ENCODE results near the gene CACNG5.

Gene CACNG5

DNA sequence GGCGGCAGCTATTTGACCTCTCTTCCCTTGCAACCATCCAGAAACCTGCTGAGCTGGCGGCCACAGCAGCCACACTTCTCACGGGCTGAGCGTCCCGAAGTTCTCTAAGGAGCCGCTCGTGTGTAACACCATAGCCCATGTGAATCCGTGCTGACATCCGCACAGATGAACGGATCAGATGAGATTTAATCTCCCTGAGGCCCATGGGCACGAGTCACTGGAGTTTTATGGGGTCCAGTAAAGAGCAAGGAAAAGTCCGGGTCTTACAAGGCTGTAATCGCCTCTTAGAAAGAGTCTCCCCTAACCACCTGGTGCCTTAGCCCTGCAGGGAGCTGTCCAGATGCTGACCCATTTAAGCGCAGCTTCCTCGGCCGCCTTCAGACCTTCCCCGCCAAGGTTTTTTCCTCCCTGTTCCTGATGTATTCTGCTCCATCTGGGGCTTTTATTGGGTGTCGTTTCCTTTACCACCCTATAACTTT, 5.5 kb upstream of the CACNG5 start:
- peak; percentile 13 for DNase-seq

DNA sequence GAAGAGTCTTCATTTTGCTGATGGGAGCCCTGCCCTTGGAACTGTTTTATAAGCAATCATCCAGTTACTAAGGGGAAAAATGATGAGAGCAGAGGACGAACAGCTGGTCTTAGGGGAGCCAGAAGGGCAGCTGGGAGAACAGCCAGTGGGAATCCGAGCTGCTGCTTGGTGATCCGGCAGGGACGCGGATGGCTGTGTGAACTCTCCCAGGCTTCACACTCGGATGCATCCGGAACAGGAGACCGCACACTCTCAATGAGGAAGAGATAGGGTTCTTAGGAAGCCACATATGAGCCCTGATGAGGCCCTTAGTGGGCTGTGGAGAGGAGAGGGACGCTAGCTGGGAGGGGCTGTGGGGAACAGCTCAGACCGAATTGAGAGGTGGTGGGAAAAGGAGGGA, 5.0 kb upstream of the CACNG5 start:
- DNase-seq: no peak

DNA sequence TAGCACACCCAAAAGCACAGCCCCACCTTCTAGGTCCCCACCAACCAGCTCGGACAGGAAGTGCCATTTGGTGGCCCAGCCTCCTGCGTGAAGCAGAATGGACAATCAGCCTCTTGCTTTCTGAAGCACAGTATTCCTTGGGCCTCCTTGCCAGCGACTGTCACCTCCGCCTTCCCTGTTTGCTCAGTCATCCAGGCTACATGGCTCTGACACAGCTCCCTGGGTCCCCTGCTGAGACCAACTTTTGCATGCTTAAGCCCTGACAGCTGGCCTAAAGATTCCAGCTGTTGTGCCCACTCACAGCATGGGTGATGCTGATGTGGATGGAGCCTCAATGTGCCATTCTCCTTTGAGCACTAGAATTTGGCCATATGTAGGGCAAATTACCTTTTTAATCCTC, 4.5 kb upstream of the CACNG5 start:
- DNase-seq: no peak

DNA sequence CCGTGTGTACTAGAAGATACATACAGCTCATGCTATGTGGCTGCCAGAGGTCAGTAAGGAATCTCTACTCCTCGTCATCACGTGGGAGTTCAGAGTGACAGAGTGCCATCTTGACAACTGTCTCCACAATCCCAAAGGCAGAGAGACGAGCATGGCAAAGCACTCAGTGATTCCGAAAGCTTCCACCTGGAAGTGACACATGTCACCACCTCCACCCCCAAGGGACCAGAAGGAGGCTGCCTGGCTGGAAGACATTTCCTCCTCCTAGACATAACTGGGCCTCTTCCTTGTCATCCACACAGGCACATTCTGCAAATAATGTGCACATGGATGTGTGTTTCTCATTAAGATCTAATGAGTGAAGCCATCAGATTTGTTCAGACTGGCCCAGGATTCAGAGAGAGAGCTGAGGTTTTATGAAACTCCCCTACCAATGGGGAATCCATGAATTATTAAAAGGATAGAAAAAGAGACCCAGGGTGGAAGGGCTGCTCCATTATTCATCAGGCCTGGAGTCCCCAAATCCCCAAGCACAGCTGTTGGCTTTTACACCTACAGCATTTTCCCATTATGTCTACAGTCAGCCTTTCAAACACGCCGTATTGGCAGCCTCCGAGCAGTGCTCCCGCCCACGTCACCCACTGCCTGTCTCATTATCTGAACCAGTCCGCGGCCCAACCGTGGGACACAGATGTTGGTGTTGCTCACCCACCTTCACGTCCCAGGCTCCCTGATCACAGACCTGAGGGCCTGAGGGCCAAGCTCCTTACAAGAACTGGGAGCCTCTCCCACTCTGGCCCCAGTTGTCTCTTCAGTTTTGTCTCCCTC, 3.3 kb upstream of the CACNG5 start:
- DNase-seq: no peak

DNA sequence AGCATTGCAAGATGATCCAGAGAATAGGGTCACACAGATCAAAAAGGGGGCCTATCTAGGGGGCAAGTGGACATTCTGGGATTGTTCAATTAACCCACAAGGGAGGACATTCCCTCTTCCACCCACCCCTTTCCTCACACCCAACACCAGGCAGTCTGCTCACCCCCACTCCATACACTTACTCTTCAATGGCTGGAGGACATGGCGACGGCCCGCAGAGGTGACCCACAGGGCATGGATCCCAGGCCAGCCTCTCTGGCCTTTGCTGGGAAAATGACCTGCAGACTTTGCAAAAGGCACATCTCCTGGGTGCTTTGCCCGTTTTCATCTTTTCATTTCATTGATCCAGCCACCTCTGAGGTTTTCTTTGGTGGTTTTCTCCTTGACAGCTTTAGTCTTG, 1.7 kb upstream of the CACNG5 start:
- DNase-seq: no peak

DNA sequence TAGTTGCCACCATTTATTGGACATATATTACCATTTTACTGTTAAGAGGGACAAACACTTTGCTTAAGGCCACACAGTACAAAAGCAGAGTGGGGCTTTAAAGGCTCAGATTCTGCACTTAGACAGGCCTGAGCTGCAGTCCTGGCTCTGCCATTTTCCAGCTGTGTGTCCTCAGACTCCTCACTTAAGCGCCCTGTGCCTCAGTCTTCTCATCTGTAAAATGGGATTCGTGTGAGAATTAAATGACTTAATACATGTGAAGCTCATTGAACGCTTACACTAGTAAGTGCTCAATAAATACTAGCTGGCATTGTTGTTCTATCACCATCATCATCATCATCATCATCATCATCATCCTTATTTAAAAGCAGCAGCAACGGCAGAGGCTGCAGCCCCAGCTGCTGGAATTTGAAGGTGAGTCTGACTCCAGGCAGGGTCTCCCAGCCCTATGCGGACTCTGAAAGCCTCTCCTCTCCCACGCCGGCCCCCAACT, 445 bp upstream of the CACNG5 start:
- no peak for DNase-seq

DNA sequence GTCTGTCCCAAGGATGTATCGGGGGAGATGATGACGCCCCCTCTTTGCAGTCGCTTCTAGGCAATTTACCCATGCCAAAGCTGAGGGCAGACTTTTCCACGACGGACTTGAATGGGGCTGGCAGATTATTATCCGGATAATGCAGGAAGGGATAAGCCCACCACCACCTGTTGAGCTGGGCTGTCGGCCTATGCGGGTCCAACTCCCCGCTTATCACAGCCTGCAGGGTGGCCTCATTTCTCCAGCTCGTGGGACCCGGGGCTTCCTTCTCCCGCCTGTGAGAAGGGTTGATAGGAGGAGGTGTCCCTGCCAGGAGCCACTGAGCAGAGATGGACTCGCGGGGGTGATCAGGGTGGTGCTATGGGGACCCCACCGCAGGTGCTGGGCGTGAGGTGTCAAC, 559 bp downstream of the CACNG5 start:
- no peak for DNase-seq

DNA sequence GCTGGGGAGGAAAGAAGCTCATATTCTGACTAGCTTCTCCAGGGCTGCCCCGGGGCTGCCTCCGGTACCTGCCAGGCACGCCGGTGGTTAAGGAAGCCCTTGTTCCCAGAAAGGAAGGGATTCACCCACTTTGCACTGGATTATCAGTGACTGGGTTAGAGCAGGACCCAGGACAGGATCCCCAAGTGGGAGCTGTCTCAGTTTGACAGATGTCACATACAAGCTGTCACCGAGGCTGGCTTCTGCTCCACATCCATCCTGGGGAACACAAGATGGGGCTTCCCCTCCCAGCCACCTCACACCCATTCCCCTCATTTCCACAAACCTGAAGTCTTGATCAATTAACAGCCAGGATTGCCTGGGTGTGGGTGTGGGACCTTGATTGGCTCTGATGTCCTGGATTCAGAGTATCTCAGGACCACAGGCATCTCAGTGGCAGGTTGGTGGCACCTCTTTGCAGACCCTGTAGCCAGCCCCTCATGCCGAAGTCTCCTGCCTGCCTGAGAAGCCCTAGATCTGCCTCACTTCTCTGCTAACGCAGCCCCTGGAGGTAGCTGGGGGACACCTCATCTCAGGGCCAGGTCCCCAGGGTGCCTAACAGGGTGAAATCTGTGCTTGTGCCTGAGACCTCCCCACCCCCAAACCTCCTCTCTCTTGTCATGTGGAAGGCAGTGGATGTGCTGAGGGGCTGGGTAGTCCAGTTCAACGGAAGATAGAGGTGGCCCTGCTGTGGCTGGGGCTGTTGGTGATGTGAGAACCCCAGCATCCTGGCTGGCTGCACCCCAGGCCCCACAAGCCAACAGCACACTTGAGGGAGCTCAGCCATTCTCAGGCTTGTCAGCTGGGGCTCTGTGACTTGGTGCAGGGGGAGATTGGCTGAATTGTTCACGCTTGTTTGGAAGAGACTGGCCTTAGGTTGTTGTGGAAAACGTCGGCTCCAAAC, 1.4 kb downstream of the CACNG5 start:
- no peak for DNase-seq

DNA sequence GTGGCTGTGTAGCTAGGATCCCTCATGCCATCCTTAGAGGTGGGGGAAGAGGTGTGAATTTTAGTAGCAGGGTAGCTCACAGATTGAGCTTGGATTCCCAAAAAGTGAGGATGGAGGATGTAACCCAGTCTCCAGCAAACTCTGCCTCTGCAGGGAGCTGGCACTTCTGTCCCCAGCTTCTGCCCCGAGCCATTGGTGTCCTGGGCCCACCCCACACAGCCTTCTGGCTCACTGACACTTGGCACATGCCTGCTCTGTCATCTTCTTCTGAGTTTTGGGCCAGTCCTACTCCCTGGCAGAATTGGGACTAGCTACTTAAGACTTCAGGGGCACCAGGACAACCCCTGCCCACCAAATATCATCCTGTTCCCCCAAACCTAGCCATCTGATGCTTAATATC, 2.3 kb downstream of the CACNG5 start:
- DNase-seq: no peak

DNA sequence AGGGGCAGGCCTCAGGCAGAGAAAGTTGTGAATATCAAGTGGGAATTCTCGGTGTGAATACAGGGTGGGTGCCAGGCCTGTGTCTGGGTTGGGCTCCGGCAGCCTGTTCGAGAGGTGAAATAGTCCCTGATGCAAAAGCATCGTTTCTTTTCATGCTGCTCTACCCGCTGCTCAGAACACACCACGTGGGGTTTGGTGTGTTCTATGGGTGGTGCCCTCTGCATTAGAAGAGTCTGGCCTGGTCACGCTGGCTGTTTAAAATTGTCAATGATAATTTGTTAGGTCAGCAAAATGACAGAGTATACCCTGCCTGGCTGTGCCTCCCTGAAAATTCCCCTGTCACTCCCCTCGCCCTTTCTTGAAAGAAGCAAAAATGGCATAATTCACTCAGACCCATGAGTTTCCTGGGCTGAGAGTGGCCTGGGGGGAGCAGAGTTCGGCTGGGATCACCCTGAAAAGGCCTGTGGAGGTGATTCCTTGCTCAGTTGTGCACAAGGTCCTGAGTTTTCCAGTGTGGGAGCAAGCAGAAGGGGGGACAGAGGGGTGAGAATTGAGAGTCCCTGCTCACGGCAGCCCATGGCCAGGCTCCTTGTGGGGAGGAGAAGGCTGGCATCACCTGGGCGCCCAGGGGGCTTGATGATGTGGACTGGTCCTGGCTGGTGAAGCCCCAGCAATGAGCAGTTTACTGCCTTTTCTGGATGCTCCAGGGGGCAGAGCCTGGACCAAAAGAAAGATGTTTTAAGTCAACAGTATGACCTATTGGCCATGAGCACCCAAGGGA, 3.2 kb downstream of the CACNG5 start:
- DNase-seq: no peak

DNA sequence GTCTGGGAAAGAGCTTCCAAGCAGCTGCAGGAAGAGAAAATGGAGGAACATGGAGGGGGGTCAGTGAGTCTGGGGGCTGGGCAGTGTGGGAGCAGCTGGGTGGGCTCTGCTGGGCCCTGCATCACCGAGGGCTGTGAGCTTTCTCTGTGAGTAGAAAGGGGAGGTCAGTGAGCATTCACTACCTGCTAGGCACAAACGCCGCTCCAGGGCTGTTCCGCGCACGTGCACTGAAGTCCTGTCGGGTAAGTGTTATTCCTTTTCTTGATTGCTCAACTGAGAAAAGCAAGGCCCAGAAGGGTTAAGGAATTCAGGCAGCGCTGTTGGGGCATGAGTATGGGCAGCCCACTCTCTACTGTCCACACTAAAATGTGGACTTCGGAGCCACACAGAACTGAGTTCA, 4.7 kb downstream of the CACNG5 start:
- no peak for DNase-seq

DNA sequence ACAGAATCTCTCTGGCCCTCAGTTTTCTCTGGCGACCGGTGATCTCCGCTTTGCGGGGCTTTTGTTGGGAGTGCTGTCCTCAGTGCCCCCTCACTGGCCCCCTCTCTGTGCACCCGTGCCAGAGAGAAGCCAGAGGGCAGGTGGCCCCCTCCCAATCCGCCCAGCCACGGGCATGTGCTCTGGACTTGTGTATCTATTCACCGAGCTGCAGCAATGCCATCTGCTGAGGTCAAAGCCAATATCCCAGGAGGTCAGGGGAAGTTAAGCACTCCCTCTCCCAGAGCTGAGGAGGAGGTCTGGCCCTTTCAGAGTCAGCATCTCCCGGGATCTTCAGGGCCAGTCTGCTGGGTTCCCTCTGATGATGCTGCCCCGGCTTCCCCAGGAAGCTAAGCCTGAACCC, 5.1 kb downstream of the CACNG5 start:
- no peak for DNase-seq

DNA sequence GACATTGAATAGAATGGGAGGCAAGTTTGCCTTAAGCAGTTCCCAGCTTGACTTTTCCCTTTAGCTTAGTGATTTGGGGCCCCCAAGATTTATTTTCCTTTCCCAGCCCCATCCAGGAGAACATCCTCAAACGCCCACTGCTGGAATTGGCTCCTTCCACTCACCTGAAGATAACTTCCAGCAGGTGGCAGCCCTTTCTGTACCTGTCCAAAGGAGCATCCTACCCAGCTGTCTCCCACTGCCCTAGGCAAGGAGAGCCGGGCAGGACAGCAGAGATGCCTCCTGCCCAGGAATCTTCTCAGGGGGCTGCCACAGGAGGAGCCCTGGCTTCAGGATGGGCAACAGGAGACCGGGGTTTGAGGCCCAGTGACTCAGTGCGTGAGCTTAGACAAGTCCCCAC, 6.4 kb downstream of the CACNG5 start:
- no peak for DNase-seq

DNA sequence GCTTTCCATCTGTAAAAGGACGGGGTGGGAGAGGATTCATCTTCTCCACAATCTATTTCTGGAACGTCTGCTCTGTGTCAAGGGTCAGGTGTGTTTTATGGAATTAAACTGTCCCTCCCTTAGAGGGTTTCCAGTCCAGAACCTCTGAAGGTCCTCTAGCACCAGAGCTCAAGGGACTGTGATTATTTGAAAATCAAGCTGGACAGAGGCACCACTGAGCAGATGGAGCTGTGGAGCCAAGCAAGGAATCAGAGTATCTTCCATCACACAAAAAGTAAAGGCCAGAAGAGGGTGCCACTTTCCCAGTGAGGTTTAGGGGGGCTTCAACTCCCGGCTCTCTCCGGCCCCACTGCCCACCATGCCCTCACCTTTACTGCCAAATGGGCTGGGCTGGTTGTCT, 6.8 kb downstream of the CACNG5 start:
- no peak for DNase-seq

DNA sequence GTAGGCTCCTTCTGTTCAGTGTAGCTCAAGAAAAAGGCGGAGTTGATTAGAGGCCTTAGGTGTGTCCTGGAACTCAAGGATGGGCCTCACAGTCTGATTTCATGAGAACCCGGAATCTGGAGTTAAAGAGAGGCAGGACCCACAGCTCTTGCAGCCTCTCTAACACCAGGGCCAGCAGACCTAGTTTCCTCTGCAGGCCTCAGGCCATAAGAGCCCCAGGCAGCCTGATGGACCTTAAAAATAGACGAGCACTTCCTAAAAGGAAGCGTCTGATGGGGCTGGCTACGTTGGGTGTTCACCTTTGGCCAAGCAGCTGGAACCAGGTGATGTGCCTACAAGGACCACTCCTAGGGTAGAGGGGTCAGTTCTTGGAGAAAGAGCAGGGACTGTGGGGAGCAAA, 7.6 kb downstream of the CACNG5 start:
- no peak for DNase-seq

DNA sequence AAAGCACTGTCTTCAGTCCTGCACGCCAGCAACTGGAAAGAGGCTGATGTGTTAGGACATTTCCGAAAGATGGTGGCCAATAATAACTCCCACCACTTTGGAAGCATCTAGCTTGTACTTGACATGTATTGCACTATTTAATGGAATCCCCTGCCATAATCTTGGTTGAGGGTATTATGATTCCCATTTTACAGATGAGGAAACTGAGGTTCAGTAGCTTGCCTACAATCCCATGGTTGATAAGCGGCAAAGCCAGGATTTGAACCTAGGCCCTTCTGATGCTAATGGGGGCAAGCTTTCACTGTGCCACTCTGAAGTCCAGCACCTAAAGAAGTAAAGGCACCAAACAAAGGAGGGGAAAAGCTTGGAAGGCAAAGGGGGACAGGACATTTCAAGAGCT, 8.0 kb downstream of the CACNG5 start:
- no peak for DNase-seq

DNA sequence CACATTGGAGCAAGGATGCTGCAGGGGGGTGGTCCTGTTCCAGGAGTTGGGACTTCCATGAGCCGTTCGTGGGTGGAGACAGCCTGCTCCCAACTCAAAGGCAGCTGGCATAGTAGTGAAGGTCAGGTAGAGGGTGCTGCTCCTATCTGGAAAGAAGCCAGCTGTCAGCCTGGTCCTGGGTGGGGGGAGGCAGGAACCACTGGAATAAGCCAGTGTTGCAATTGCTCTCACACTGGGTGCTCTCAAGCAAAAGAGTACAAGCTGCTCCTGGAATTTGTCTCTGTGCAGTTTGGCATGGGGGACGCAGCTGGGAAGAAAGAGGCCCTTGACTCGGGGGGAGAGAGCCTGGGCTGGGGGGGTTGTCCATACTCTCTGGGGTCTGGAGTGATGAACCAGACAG, 8.7 kb downstream of the CACNG5 start:
- DNase-seq: no peak

DNA sequence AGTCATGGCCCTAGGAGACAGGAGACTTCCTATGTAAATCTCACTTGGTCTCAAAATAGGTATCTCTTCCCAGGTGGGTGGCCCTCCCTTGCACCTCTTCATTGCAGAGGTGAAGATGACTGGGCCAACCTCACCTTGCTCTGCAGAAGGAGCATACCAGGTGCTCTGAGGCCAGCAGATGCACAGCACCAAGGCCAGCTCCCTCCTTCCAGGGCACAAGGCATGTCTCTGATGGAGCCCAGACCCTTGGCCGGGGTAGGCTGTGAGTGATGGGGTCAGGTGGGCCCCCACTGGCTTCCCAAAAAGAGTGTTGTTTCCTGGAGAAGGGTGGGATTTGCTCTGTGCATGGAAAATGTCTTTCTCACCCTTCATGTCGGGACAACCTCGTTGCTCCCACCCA, 12.8 kb downstream of the CACNG5 start:
- DNase-seq: no peak

DNA sequence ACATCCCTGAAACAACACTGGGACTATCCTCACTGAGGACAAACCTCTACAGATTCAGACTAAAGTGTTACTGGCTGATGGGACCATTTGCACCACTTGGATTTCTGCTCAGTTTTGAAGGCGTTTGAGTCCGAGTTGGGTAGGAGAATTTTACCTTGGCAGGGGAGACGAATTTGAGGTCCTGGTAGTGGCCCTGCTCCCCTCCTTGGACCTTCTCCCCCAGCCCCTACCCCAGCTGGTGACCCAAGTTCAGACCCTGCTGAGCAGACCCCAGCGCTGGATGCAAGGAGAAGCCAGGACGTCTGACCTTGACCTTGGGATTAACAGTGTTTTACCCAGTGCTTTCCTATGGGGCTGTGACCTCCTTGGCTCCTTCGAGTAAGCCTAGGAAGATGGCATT, 13.6 kb downstream of the CACNG5 start:
- DNase-seq: no peak

DNA sequence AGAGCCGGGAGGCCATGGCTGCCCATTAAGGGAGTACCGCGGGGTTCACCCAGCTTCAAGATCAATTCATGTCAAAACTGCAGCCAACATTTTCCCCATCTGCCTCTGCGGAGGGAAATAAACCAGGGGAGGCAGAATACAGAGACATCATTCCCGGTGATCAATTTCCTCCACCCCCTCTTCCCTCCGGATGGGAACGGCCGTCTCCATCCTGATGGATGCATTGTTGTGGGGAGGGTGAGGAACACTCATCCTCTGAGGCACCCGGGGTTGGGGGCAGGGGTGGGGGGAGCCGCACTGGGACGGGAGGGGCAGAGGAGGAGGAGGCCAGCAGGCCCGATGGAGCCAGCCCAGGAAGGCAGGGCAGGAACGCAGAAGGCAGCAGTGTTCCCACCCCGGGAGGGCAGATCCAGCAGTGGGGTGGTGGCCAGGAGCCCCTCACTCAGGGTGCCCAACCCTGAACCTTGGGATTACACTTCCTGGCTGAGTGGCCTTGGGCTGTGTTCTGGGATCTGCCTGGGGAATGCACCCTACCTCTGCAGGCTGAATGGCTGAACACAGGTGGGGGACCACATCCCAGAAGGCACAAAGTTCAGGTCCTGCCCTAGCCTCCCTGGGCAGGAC, 14.2 kb downstream of the CACNG5 start:
- no peak for DNase-seq

DNA sequence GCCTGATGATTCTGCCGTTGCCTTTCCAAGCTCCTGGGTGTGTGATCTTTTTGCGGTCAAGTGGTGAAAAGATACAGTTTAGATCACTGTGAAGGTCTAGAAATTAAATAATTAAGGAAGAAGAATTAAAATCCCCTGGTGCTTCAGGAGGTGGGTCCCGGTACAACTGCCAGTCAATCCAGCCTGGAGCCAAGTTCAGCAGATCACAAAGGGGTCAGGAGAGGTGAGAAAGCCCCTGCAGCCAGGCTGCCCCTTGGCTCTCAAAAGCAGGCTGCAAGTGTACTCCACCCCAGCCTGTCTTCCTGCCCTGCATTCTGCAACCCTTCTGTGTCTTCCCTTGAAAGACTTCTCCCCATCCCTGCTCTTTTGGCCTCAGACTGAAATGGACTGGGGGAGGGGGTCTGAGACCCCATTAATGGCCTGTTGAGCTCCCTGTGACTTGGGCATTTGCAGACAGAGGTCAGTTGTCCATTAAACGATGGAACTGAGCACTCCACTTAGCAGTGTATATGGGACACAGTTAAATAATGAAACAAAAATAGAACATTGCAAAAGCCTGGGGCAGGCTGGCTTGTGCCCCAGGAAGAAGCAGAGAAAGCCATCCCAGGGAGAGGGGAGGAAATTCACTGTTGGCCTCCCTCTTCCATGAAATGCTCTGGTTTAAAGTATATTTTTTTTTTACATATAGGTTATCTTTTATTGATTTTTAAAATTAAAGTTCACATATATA, 15.1 kb downstream of the CACNG5 start:
- DNase-seq: no peak

DNA sequence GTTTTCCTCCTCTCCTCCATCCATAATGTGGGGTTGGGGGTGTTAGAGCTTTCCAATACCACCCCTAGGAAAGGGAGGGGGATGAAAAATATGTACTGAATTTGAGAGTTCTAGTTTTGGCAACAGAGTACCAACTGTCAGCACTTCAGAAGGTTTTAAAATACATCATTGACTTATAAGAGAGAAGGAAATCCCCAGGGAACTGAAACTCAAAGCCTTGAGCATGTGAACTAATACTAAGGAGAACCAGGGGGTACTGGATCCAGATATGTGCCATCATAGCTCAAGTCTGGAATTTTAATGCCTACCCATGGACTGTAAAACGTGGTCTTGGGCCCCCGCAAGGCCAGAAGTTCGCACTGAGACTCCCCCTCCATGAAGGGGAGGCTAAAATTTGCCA, 15.8 kb downstream of the CACNG5 start:
- no peak for DNase-seq

Data from activated naive CD4-positive, alpha-beta T cell treated with Interleukin-2 at 50 U/mL for 16 hours (primary cell).